GM23248 (cell line): Measurements from ENCODE around the gene UNC5C.

Experiments used
- EZH2 ChIP-seq: fragments of 200-600 bp; sonication (generic); IDR thresholded peaks from 2 replicates; pipeline ENCODE4 v1.6.1; 2018; ENCODE audit warnings: antibody characterized with exemption, mild to moderate bottlenecking; ENCODE audit not compliant: insufficient read depth, poor library complexity, severe bottlenecking
- EZH2phosphoT487 ChIP-seq: fragments of 200-600 bp; sonication (generic); IDR thresholded peaks from 2 replicates; pipeline ENCODE4 v1.6.1; 2018; ENCODE audit warnings: antibody characterized with exemption, moderate library complexity, mild to moderate bottlenecking, low read depth; ENCODE audit not compliant: insufficient read depth

DNA sequence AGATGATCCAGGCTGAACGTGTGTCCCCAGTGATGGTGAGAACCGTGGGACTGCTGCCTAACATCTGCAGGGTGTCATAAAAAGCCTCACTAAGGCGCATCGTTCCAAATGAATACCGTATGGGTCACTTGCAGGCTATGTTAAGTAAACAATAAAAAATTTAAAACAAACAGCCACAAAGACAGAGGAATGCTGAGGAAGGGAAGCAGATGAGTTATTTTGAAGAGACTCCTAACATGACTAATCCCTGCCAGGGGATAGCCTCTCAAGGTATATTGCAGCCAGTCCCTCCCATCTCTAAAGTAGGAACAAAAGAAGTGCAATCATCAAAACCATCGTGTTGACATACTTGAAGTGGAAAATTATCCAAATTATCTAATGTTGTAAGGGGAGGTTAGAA lies 83.8 kb downstream of the UNC5C start:
- TF ChIP-seq EZH2 (no peak), EZH2phosphoT487 (no peak)
